Liver (tissue), 3 donors: Measurements from ENCODE around the gene SPRYD3.
"Not testable (repeated sequence)": the region's sequence is repeated elsewhere in the genome, so short reads cannot be mapped to it uniquely, and the experiment has no call there.

ENCODE experiments used
- JUND ChIP-seq, 2 donors: IDR thresholded peaks; 2 replicates each; pipeline ENCODE4 v1.6.1; 2016; ENCODE audit warnings: antibody characterized with exemption in 2 of 2
- MAX ChIP-seq: IDR thresholded peaks from 2 replicates; pipeline ENCODE4 v1.6.1; 2016; ENCODE audit warnings: antibody characterized with exemption
- REST ChIP-seq: IDR thresholded peaks from 2 replicates; pipeline ENCODE4 v1.6.1; 2016; ENCODE audit warnings: antibody characterized with exemption, mild to moderate bottlenecking
- RXRA ChIP-seq, 2 donors: IDR thresholded peaks; 2 replicates each; pipeline ENCODE4 v1.6.1; 2017 to 2018; ENCODE audit warnings: antibody characterized with exemption in 2 of 2, mild to moderate bottlenecking in 1 of 2
- SP1 ChIP-seq: IDR thresholded peaks from 2 replicates; pipeline ENCODE4 v1.6.1; 2018; ENCODE audit warnings: antibody characterized with exemption, mild to moderate bottlenecking
- TAF1 ChIP-seq: conservative IDR thresholded peaks from 2 replicates; pipeline ENCODE4 v1.6.1; 2016; ENCODE audit warnings: antibody characterized with exemption, mild to moderate bottlenecking
- YY1 ChIP-seq: IDR thresholded peaks from 2 replicates; pipeline ENCODE4 v1.6.1; 2016; ENCODE audit warnings: antibody characterized with exemption, mild to moderate bottlenecking
- TF ChIP-seq, protein P1 (sequence below): fragments of 150-350 bp; IDR thresholded peaks from 2 replicates; pipeline ENCODE4 v1.5.1; 2017; ENCODE audit warnings: improper control_type of control experiment, low read depth, low read length; ENCODE audit not compliant: missing input control
- donor health status: healthy.
- donor health status: healthy.

- TF ChIP-seq, protein P1, sequence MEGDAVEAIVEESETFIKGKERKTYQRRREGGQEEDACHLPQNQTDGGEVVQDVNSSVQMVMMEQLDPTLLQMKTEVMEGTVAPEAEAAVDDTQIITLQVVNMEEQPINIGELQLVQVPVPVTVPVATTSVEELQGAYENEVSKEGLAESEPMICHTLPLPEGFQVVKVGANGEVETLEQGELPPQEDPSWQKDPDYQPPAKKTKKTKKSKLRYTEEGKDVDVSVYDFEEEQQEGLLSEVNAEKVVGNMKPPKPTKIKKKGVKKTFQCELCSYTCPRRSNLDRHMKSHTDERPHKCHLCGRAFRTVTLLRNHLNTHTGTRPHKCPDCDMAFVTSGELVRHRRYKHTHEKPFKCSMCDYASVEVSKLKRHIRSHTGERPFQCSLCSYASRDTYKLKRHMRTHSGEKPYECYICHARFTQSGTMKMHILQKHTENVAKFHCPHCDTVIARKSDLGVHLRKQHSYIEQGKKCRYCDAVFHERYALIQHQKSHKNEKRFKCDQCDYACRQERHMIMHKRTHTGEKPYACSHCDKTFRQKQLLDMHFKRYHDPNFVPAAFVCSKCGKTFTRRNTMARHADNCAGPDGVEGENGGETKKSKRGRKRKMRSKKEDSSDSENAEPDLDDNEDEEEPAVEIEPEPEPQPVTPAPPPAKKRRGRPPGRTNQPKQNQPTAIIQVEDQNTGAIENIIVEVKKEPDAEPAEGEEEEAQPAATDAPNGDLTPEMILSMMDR: not testable (repeated sequence)
- TF ChIP-seq TAF1; JUND (IDR thresholded peaks at IDR 0.05); MAX; REST; SP1; RXRA (IDR thresholded peaks at IDR 0.05); YY1: not testable (repeated sequence)
Observed at GRCh38 chr12:53112431-53112830, 33.2 kb upstream of the SPRYD3 start.
